GM19193 (cell line): ENCODE results near the gene MEGF9.

Experiments used
- POLR2A ChIP-seq: IDR thresholded peaks from 4 replicates; pipeline ENCODE4 v1.6.1; 2011; ENCODE audit not compliant: insufficient read depth, insufficient read length; ENCODE audit errors: extremely low read depth

Gene MEGF9

DNA sequence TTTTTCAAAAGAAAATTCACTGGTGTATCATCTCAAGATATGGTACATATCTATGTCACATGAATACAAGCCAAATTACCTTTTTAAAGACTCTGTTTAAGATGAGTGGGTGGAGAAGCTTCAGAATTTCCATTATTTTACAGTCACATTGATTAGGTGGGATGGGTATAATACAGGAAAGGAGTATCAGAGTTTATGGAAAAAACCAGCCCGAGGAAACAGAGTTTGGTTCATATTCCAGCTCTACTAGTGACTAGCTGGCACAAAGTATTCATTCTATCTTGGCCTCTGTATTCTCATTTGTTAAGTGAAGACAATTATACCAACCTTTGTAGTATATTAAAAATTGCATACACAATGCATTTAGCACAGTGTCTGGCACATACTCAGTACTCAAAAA is 87.8 kb downstream of the MEGF9 start:
- TF ChIP-seq POLR2A = no peak

DNA sequence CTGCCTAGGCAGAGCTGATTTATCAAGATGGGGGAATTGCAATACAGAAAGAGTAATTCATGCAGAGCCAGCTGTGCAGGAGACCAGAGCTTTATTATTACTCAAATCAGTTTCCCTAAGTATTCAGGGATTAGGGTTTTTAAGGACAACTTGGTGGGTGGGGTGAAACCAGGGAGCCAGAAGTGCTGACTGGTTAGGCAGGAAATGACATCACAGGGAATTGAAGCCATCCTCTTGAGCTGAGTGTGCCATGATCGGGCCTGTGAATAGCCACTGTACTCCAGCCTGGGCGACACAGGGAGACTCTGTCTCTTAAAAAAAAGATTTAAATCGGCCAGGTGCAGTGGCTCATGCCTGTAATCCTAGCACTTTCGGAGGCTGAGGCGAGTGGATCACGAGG is 89.0 kb downstream of the MEGF9 start:
- no peak for TF ChIP-seq POLR2A

DNA sequence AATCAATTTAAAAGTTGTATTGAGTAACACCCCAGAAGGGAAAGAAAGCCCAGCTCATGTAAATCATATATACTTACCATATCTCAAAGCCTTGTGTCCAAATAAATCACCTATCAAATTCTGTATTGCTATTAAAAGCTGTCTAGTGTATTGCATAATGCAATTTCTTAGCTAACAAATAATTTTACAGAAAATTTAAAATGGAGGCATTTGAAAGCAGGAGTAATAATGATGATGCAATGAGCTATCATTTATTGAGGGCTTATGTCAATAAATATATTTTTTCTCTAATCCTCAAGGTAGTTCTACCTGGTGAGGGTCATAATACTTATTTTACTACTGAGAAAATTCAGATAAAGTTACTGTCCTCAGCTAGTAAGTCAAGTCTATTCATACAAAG is 91.5 kb downstream of the MEGF9 start:
- TF ChIP-seq POLR2A = no peak

- no peak for TF ChIP-seq POLR2A
Observed at GRCh38 chr9:120621941-120622340, 92.3 kb downstream of the MEGF9 start.

DNA sequence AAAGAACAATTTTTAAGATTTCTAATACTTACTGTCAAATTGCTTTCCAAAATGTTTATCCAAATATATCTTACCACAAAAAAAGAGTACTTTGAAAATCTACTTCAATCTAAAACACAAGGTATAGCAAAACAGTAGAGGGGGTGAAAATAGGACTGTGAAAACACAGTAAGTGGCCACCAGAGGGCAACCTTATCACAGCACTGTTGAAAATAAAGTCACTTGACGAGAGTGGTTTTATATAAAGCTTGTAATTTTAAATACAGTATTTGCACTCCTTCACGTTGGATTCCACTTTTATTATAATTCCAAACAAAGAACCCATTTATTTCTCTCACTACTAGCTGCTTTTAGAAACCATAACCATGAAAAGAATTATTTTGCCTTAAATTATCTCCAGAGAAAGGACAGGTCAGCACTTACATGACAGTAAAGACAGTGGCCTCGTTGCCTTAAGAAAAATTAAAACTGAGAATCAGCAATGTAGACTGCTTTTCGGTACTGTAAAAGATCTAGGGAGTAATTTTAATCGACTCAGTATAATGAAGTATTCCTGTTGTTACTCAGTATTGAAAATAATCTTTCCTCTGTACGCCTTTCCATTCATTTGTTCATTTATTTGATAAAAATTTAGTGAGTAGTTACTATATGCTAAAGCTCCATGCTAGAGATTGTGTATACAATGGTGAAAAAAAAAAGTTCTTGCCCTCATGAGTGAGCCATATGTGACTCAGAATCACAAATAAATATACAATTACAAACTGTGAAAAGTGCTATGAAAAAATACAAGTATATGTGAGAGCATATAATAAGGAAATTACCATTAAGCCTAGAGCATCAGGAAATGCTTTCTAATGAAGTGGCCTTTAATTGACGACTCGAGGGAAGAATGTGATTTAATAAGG is 94.3 kb downstream of the MEGF9 start:
- no peak for TF ChIP-seq POLR2A

GRCh38 chr9:120616966-120617935 is 97.0 kb downstream of the MEGF9 start:
- TF ChIP-seq POLR2A = no peak

DNA sequence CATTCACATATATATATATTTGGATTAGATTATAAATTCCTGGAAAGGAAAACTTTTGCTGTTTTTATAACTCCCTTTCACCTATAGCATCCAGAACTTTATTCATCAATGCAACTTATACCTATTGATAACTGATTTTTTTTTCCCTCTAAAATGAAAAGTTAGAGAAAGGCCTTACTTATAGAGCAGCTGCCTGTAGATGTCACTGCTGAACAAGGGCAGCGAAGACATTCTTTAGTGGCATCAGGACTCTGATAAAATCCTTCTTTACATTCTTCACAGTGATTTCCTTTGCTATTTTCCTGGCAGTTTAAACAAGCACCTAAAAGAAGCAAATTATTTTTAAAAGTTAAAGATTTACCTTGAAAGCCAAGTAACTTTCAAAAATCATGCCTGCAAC is 102.1 kb downstream of the MEGF9 start:
- TF ChIP-seq POLR2A = no peak

GRCh38 chr9:120611690-120612068 is 102.6 kb downstream of the MEGF9 start:
- TF ChIP-seq POLR2A = no peak

- no peak for TF ChIP-seq POLR2A
Observed at GRCh38 chr9:120610975-120611689, 103.1 kb downstream of the MEGF9 start.

DNA sequence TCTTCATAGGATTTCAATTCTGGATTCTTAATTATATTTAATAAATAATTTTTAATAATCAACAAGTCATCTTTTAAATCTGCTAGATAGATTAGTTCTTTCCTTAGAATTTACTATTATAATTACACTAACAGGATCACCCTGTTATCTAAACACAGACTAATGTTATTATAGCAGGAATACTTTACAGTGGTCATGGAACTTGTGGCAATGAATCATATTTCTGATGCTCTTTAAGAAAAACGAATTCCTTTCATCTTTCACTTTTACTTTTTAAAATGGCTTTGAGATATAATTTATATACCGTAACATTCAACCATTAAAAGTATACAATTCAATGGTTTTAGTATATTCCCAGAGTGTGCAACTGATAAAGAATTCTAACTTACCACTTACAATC is 104.6 kb downstream of the MEGF9 start:
- TF ChIP-seq POLR2A = no peak

DNA sequence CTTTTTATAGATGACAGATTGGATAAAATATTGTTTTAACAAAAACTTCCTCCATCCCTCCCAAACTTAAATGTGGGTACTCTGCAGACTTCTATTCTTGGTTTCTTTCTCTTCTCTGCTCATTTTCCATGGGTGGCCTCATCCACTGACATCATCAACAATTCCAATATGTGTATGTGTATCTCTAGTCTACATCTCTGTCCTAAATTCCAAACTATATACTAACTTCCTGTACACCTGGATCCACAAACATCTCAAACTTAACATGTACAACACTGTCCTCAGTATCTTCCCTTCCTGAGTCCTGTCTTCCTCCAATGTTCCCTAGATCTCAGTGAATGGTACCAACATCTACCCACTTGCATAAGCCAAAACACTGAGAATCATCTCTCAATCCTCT is 105.8 kb downstream of the MEGF9 start:
- no peak for TF ChIP-seq POLR2A

GRCh38 chr9:120603591-120603990 is 110.7 kb downstream of the MEGF9 start:
- TF ChIP-seq POLR2A = no peak

GRCh38 chr9:120603010-120603409 is 111.3 kb downstream of the MEGF9 start:
- TF ChIP-seq POLR2A = no peak

DNA sequence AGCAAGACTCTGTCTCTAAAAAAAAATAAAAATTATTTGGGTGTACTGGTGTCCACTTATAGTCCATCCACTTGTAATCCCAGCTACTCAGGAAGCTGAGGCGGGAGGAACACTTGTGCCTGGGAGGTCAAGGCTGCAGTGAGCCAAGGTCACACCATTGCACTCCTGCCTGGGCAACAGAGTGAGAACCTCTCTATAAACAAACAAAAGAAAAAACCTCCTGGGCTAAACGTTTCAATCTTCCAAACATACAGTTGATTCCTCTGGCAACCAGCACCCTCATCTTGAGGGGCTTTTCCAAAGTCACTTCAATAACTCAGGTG is 120.4 kb downstream of the MEGF9 start:
- no peak for TF ChIP-seq POLR2A
